Daoy (cell line): ENCODE data around the gene ZNF474. TPM values are rescaled to one million over a fixed set of nuclear protein-coding genes. Genes with fewer than 3 reads are reported as not detected.
A peak's percentile ranks its signal among the peaks of the same experiment; 100 is the strongest.

Source experiments
- DNase-seq: peaks from one replicate; pipeline ENCODE4 v3.0.0-alpha.2; 2015; ENCODE audit warnings: low read depth
- total RNA-seq: library from RNA; depleted of rRNA; stranded (reverse); fragments of >200 nt; shearing (Covaris generic); gene quantifications from 2 replicates; pipeline ENCODE4 v1.2.3, GENCODE V29; 2014; rRNA removed

The ZNF474 gene
- total RNA-seq, 1 experiment from 2014 or later: 1.8 TPM

GRCh38 chr5:122180863-122181548, 51.7 kb downstream of the ZNF474 start:
- peak; percentile 82 for DNase-seq

DNA sequence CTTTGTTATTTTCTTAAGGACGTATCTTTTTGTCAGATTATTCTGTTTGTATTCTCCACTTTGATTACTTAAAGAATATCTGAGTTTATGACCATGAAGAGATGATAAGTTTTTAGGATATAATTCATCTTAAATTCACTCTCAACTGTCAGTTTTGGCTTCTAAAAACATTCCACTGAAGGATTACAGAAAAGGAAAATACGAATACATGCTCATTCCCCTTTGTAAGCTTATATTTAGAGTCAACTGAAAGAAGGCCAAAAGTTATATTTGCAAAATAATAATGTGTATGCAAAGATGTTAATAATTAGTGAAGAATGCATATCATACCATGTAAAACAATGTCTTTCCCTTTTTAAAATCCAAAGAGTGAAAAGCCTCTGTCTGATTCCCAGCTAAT, 52.5 kb downstream of the ZNF474 start:
- DNase-seq: no peak

- peak; percentile 94 for DNase-seq
These were observed 53.2 kb downstream of the ZNF474 start for GRCh38 chr5:122182491-122182921.

DNA sequence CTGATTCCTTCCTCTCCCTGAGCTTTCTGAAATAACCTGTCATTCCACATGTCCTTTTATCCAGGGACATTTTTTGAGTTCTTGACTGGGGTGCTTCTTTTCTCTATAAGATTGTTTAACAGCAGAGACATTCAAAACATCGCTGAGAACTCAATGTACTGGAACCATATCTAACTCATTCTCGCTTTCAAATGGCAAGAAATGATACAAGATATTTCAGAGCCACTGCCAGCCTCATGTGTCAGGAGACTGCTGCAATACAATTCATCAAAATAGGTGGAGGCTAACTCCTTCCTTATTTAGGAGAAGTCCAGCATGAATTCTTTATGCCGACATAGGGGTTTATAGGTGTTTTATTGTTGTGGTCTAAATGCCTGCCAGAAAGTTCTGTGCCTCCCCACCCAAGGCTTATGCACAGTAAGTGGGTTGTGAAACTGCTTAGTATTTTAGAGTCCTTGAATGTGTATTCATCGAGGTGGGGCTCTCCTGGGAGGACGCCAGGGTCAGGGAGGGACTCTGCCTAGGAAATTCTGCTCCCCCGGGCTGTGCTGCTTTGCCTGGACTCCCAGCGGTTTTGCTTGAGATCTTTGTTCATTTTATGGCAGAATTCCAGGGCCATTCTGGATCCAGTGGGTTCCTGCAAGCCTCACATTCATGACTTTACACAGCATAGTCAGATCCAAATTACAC, 53.9 kb downstream of the ZNF474 start:
- peak; percentile 95 for DNase-seq

GRCh38 chr5:122183788-122184170, 54.4 kb downstream of the ZNF474 start:
- peak; percentile 34 for DNase-seq

DNA sequence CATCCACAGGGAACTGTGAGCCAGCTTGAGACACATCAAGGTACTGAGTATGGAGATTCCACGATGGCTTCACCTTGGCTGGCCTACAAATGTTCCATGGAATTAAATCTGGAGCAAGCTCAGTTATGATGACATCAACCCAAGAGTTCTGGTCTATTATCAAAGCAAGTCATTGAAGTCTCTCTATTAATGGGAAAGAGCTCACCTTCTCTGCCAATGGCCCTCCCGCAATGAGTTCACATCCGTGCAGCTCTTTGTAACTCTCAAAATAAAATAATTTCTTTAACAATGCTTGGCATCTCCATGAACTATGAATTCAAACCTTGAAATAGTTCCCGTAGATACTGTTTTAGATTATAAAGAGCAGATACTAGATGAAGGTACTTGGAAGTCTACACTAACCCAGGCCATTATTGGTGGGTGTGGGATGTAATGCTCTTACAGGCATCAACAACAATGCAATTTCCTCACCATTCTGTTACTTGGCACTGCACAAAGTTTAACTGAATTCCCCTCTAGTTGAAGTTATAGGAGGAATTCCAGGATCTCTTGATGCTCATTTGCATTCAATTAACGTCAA, 55.4 kb downstream of the ZNF474 start:
- DNase-seq: no peak

DNA sequence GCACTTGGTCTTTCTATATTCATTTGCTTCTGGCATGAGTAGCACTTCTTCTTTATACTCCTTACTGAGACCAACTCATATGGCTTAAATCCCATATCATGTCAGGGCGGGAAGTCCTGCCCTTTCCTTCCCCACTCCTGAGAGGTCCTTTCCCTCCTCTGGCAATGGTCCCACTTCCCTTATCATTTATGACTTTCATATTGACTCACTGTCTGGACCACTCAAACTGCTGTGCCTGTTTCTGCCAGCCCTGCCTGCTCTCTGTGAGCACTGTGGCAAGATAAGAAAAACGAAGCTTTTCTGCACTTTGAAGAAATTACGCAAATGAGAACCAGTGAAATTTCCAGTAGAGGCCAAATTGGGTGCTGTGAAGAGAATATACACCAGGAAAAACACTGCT, 58.1 kb downstream of the ZNF474 start:
- DNase-seq: peak; percentile 91

GRCh38 chr5:122190156-122190555, 60.8 kb downstream of the ZNF474 start:
- DNase-seq: no peak

GRCh38 chr5:122192497-122193496, 63.5 kb downstream of the ZNF474 start:
- peak; percentile 73 for DNase-seq

- peak; percentile 57 for DNase-seq
These were observed 66.6 kb downstream of the ZNF474 start for GRCh38 chr5:122195802-122196394.

DNA sequence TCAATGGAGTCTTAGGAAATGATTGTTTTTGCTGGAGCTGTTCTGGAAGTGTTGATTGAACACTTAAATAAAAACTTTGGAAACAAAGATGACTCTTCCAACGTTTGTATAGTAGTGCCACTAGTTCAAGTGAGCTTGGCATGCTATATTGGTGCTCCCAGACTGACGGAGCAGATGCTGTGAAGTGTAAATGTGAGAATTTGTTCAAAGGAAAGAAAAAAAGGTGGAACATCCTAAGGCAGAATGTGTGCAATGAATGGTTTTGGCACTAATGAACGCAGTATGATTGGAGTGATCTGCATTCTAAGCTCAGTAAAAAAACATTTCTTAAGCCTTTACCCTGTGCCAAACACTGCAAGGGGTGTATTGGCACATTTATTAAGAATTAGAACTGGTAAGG, 69.8 kb downstream of the ZNF474 start:
- no peak for DNase-seq

DNA sequence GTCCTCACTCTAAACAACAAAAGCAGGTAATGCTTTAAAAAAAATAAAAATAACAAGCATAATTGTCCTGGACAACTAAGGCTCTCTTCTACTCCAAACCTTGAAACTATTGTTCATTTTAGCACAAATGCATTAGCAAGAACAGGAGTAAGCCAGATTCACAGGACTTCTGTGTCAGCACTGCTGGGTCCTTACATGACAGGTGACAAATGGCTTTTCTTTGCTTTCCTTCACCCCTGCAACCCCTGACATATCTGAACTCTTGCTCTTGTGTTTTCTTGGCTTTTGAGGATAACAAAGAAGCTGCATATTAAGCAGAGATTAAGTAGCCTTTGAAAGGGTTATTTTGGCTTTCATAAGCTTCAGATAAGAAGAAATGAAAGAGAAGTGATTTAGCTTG, 71.1 kb downstream of the ZNF474 start:
- no peak for DNase-seq

- no peak for DNase-seq
These were observed 71.5 kb downstream of the ZNF474 start for GRCh38 chr5:122200865-122201264.

DNA sequence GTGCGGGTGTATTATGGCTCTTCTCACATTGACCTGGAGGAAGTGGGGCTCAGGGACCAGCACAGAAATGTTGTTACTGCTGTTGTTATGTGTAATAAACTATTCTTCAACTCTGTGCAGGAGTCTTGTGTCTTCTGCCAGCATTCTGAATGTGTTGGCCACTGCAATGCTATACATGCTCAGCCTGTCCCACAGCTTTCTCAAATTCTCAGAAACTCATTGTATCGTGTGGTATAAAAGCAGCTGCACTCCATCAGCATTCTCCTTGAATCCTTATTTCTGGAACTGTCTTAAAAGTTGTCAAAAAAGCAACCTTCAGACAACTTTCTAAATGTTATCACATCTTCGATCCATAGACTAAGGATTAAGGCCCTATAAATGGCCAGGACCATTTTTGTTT, 72.0 kb downstream of the ZNF474 start:
- no peak for DNase-seq

GRCh38 chr5:122202952-122203351, 73.6 kb downstream of the ZNF474 start:
- no peak for DNase-seq

Other genes with a start within 250 kb of the ZNF474 start
- gene SRFBP1, start 167.6 kb upstream of the ZNF474 start, total RNA-seq: 26.3 and 27.3 TPM in 2 replicates
- 59.7 and 66.5 TPM in 2 replicates for gene LOX, start 51.3 kb upstream of the ZNF474 start, total RNA-seq
- 7.4 and 8.2 TPM in 2 replicates for gene SNCAIP, start 182.7 kb downstream of the ZNF474 start, total RNA-seq